A673 (cell line): Measurements from ENCODE around the gene TMEM63B.

Source experiments
- CTCF ChIP-seq: fragments of 300-800, 200-600 bp; sonication (generic); conservative IDR thresholded peaks from 2 replicates; pipeline ENCODE4 v1.5.1; 2017; ENCODE audit warnings: low read depth, mild to moderate bottlenecking, antibody characterized with exemption, low read length, moderate library complexity, mixed read lengths
- EZH2 ChIP-seq: fragments of 200-600 bp; sonication (generic); IDR thresholded peaks from 2 replicates; pipeline ENCODE4 v1.6.1; 2017; ENCODE audit warnings: borderline replicate concordance, low read depth, mild to moderate bottlenecking, mixed read lengths, antibody characterized with exemption, low read length; ENCODE audit not compliant: poor library complexity, severe bottlenecking

DNA sequence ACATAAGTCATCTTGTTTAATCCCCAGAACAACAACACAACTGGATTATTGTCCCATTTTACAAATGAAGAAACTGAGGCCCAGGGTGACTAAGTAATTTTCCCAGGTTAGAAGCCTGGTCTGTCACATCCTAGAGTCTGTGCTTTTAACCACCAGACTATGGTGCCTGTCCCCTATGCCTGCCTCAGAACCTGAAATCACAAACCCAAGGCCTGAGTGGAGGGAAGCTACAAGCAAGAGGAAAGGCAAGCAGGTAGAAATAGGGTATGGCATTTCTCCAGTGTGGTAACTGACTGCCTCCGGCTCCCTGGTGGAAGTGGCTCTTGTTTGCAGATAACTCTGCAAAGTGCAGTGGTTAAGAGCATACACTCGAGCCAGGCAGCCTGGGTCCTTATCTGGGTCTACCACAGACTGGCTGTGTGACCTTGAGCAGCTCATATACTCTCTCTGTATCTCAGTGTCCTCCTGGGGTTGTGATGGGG is 2.5 kb downstream of the TMEM63B start:
- no peak for TF ChIP-seq CTCF
- TF ChIP-seq EZH2: no peak
